ENCODE results near the gene GNPTAB.
"Not testable (repeated sequence)": the region's sequence is repeated elsewhere in the genome, so short reads cannot be mapped to it uniquely, and the experiment has no call there.

GNPTAB gene

GRCh38 chr12:101830367-101831325 is at the start of gene GNPTAB:
GNPTAB (minus strand) TSS chr12:101830959; CDS start chr12:101830675, 284 bp downstream.
- DNase-seq: peak; percentile 45

- no peak for DNase-seq
These were observed 47.6 kb upstream of the GNPTAB start for GRCh38 chr12:101878243-101878821.

- DNase-seq: no peak
These were observed 47.1 kb upstream of the GNPTAB start for GRCh38 chr12:101877806-101878242.

- no peak for DNase-seq
These were observed 46.4 kb upstream of the GNPTAB start, which contains the start of gene DRAM1 for GRCh38 chr12:101876861-101877805. DRAM1 (plus strand) TSS chr12:101877580; CDS start chr12:101877790, 210 bp downstream.

GRCh38 chr12:101876322-101876860 is 45.6 kb upstream of the GNPTAB start:
- DNase-seq: no peak

GRCh38 chr12:101875162-101875561 is 44.4 kb upstream of the GNPTAB start:
- DNase-seq: no peak

- no peak for DNase-seq
These were observed 40.2 kb upstream of the GNPTAB start for GRCh38 chr12:101870925-101871324.

- not testable (repeated sequence) for DNase-seq
These were observed 36.9 kb upstream of the GNPTAB start for GRCh38 chr12:101867619-101868018.

- DNase-seq: no peak
These were observed 36.0 kb upstream of the GNPTAB start for GRCh38 chr12:101866615-101867373.

GRCh38 chr12:101863981-101864380 is 33.2 kb upstream of the GNPTAB start:
- DNase-seq: no peak

- no peak for DNase-seq
These were observed 31.5 kb upstream of the GNPTAB start for GRCh38 chr12:101862245-101862644.

- DNase-seq: not testable (repeated sequence)
These were observed 30.9 kb upstream of the GNPTAB start for GRCh38 chr12:101861688-101862087.

- no peak for DNase-seq
These were observed 29.2 kb upstream of the GNPTAB start for GRCh38 chr12:101859664-101860607.

GRCh38 chr12:101858361-101858760 is 27.6 kb upstream of the GNPTAB start:
- no peak for DNase-seq

GRCh38 chr12:101857043-101857558 is 26.3 kb upstream of the GNPTAB start:
- DNase-seq: no peak

GRCh38 chr12:101856614-101857013 is 25.9 kb upstream of the GNPTAB start:
- DNase-seq: not testable (repeated sequence)

GRCh38 chr12:101855976-101856375 is 25.2 kb upstream of the GNPTAB start:
- DNase-seq: no peak

GRCh38 chr12:101855364-101855884 is 24.7 kb upstream of the GNPTAB start:
- DNase-seq: no peak

- DNase-seq: no peak
These were observed 24.0 kb upstream of the GNPTAB start for GRCh38 chr12:101854747-101855146.

- no peak for DNase-seq
These were observed 22.2 kb upstream of the GNPTAB start for GRCh38 chr12:101852998-101853397.
